Measurements from ENCODE around the gene SOX18. TPM values are rescaled to one million over a fixed set of nuclear protein-coding genes. Genes with fewer than 3 reads are reported as not detected.

SOX18 gene
- total and polyA plus RNA-seq, 2 of the 13 experiments (the other 11 are each of a cell fraction or from before 2014, with no cell fraction given): 1.6 to 1.9 TPM

GRCh38 chr20:64035933-64036345 lies 13.5 kb downstream of the SOX18 start, which contains the start of gene C20orf204 (continued):
- TF ChIP-seq, protein P1, sequence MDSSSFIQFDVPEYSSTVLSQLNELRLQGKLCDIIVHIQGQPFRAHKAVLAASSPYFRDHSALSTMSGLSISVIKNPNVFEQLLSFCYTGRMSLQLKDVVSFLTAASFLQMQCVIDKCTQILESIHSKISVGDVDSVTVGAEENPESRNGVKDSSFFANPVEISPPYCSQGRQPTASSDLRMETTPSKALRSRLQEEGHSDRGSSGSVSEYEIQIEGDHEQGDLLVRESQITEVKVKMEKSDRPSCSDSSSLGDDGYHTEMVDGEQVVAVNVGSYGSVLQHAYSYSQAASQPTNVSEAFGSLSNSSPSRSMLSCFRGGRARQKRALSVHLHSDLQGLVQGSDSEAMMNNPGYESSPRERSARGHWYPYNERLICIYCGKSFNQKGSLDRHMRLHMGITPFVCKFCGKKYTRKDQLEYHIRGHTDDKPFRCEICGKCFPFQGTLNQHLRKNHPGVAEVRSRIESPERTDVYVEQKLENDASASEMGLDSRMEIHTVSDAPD (CRISPR knock-in tag; IDR thresholded peaks at IDR 0.05): no peak
- TF ChIP-seq SP1 (IDR thresholded peaks at IDR 0.05) (no peak), SP1 (CRISPR knock-in tag; IDR thresholded peaks at IDR 0.05) (peak; percentile 72), TGIF2 (CRISPR knock-in tag; IDR thresholded peaks at IDR 0.05) (peak; percentile 46; the same call in 1 of the 2 replicates), ZNF354B (CRISPR knock-in tag; IDR thresholded peaks at IDR 0.05) (no peak), U2AF1 (optimal IDR thresholded peaks at IDR 0.05; ENCODE audit: low read depth, low read length) (peak; percentile 33), ZNF562 (CRISPR knock-in tag; IDR thresholded peaks at IDR 0.05; ENCODE audit: borderline replicate concordance) (no peak), ZNF432 (CRISPR knock-in tag; IDR thresholded peaks at IDR 0.05; ENCODE audit: borderline replicate concordance) (no peak), ZNF770 (CRISPR knock-in tag; IDR thresholded peaks at IDR 0.05) (peak; percentile 60), ZNF20 (CRISPR knock-in tag; IDR thresholded peaks at IDR 0.05) (no peak), ZNF276 (CRISPR knock-in tag; IDR thresholded peaks at IDR 0.05; ENCODE audit: low read depth) (no peak; the same call in 1 of the 2 replicates), ZBTB42 (CRISPR knock-in tag; IDR thresholded peaks at IDR 0.05) (peak; percentile 72; the same call in 1 of the 2 replicates), SMARCE1 (IDR thresholded peaks at IDR 0.05; ENCODE audit: borderline replicate concordance) (no peak), FOXJ3 (CRISPR knock-in tag; IDR thresholded peaks at IDR 0.05; ENCODE audit: borderline replicate concordance) (no peak), KLF9 (CRISPR knock-in tag; IDR thresholded peaks at IDR 0.05; ENCODE audit: low read depth) (no peak), CREB1 (IDR thresholded peaks at IDR 0.05) (no peak), CREB1 (CRISPR knock-in tag; IDR thresholded peaks at IDR 0.05) (no peak), MIXL1 (CRISPR knock-in tag; IDR thresholded peaks at IDR 0.05) (0 out of 2 replicates have a peak, but pooled peaks have one; percentile 17), ZBTB46 (CRISPR knock-in tag; IDR thresholded peaks at IDR 0.05; ENCODE audit: borderline replicate concordance) (no peak; the same call in 1 of the 2 replicates), ZNF326 (CRISPR knock-in tag; IDR thresholded peaks at IDR 0.05; ENCODE audit: borderline replicate concordance) (peak; percentile 92; the same call in 1 of the 2 replicates)
- TF ChIP-seq, protein P2, sequence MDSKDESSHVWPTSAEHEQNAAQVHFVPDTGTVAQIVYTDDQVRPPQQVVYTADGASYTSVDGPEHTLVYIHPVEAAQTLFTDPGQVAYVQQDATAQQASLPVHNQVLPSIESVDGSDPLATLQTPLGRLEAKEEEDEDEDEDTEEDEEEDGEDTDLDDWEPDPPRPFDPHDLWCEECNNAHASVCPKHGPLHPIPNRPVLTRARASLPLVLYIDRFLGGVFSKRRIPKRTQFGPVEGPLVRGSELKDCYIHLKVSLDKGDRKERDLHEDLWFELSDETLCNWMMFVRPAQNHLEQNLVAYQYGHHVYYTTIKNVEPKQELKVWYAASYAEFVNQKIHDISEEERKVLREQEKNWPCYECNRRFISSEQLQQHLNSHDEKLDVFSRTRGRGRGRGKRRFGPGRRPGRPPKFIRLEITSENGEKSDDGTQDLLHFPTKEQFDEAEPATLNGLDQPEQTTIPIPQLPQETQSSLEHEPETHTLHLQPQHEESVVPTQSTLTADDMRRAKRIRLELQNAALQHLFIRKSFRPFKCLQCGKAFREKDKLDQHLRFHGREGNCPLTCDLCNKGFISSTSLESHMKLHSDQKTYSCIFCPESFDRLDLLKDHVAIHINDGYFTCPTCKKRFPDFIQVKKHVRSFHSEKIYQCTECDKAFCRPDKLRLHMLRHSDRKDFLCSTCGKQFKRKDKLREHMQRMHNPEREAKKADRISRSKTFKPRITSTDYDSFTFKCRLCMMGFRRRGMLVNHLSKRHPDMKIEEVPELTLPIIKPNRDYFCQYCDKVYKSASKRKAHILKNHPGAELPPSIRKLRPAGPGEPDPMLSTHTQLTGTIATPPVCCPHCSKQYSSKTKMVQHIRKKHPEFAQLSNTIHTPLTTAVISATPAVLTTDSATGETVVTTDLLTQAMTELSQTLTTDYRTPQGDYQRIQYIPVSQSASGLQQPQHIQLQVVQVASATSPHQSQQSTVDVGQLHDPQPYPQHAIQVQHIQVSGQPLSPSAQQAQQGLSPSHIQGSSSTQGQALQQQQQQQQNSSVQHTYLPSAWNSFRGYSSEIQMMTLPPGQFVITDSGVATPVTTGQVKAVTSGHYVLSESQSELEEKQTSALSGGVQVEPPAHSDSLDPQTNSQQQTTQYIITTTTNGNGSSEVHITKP (CRISPR knock-in tag; IDR thresholded peaks at IDR 0.05; ENCODE audit: low read depth): no peak; the same call in 1 of the 2 replicates

All from HepG2 (cell line).